ENCODE data around the gene SEPTIN5.
"Not testable (repeated sequence)": the region's sequence is repeated elsewhere in the genome, so short reads cannot be mapped to it uniquely, and the experiment has no call there.

Gene SEPTIN5

GRCh38 chr22:19680911-19681862 is 33.1 kb upstream of the SEPTIN5 start:
- DNase-seq (ENCODE audit: low read depth in 3 of 3), result no peak

GRCh38 chr22:19681863-19682245 is 32.4 kb upstream of the SEPTIN5 start:
- no peak for DNase-seq (ENCODE audit: low read depth in 3 of 3)

- no peak for DNase-seq (ENCODE audit: low read depth in 3 of 3)
These were observed 27.4 kb upstream of the SEPTIN5 start for GRCh38 chr22:19686946-19687345.

- DNase-seq (ENCODE audit: low read depth in 3 of 3), result no peak
These were observed 26.6 kb upstream of the SEPTIN5 start for GRCh38 chr22:19687561-19688300.

GRCh38 chr22:19688301-19689290 is 25.7 kb upstream of the SEPTIN5 start:
- no peak for DNase-seq (ENCODE audit: low read depth in 3 of 3)

GRCh38 chr22:19689408-19689807 is 24.9 kb upstream of the SEPTIN5 start:
- no peak for DNase-seq (ENCODE audit: low read depth in 3 of 3)

- no peak for DNase-seq (ENCODE audit: low read depth in 3 of 3)
These were observed 23.1 kb upstream of the SEPTIN5 start for GRCh38 chr22:19691007-19691720.

- DNase-seq (ENCODE audit: low read depth in 3 of 3), result no peak
These were observed 22.5 kb upstream of the SEPTIN5 start for GRCh38 chr22:19691721-19692341.

- no peak for DNase-seq (ENCODE audit: low read depth in 3 of 3)
These were observed 20.7 kb upstream of the SEPTIN5 start for GRCh38 chr22:19693581-19693980.

GRCh38 chr22:19693981-19694670 is 20.2 kb upstream of the SEPTIN5 start:
- DNase-seq (ENCODE audit: low read depth in 3 of 3), result no peak

GRCh38 chr22:19694696-19695095 is 19.6 kb upstream of the SEPTIN5 start:
- no peak for DNase-seq (ENCODE audit: low read depth in 3 of 3)

- DNase-seq (ENCODE audit: low read depth in 3 of 3), result no peak
These were observed 17.6 kb upstream of the SEPTIN5 start for GRCh38 chr22:19696504-19697276.

GRCh38 chr22:19697871-19698270 is 16.4 kb upstream of the SEPTIN5 start:
- not testable (repeated sequence) for DNase-seq (ENCODE audit: low read depth in 3 of 3)

GRCh38 chr22:19700790-19701419 is 13.4 kb upstream of the SEPTIN5 start:
- DNase-seq (ENCODE audit: low read depth in 3 of 3), result no peak

GRCh38 chr22:19701420-19702145 is 12.7 kb upstream of the SEPTIN5 start:
- DNase-seq (ENCODE audit: low read depth in 3 of 3), result no peak

- DNase-seq (ENCODE audit: low read depth in 3 of 3), result no peak
These were observed 10.4 kb upstream of the SEPTIN5 start for GRCh38 chr22:19703869-19704268.

- no peak for DNase-seq (ENCODE audit: low read depth in 3 of 3)
These were observed 9.8 kb upstream of the SEPTIN5 start for GRCh38 chr22:19704355-19705015.
